NB4 (cell line): Measurements from ENCODE around the gene SOCS7.

ENCODE experiments used
- DNase-seq: peaks from one replicate; pipeline ENCODE4 v3.0.0; 2010; ENCODE audit warnings: low read depth
- H3K4me3 ChIP-seq: one replicate; pipeline ENCODE4 v1.5.1; 2011; ENCODE audit warnings: mild to moderate bottlenecking, low read depth, low read length, moderate library complexity
- MYC ChIP-seq: IDR thresholded peaks from 2 replicates; pipeline ENCODE4 v1.6.1; 2011; ENCODE audit warnings: low read depth, low read length
- POLR2A ChIP-seq: IDR thresholded peaks from 2 replicates; pipeline ENCODE4 v1.6.1; 2011; ENCODE audit warnings: mild to moderate bottlenecking; ENCODE audit not compliant: insufficient read length; ENCODE audit errors: extremely low read depth
- TF ChIP-seq, protein P1 (sequence below): IDR thresholded peaks from 2 replicates; pipeline ENCODE4 v1.6.1; 2011; ENCODE audit warnings: low read depth, low read length
- TF ChIP-seq, protein P2 (sequence below): IDR thresholded peaks from one replicate; pipeline ENCODE4 v1.5.1; 2012; ENCODE audit warnings: low read depth, low read length

SOCS7 gene

DNA sequence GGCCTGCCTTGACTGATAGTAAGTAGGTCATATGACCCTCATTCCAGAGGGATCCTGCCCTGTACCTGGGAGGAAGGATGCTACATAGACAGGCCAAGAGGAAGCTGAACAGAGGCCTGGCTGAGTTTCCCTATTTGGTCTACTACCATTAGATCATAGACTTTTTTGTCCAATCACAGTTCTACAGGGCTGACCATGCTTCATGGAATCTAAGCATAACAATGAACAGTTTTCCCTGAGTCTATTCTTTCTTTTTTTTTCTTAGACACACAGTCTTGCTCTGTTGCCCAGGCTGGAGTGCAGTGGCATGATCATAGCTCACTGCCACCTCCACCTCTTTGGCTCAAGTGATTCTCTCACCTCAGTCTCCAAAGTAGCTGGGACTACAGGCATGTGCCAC is 11.8 kb upstream of the SOCS7 start:
- no peak overlapping the region for H3K4me3 ChIP-seq
- TF ChIP-seq, protein P1, sequence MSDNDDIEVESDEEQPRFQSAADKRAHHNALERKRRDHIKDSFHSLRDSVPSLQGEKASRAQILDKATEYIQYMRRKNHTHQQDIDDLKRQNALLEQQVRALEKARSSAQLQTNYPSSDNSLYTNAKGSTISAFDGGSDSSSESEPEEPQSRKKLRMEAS, result no peak
- TF ChIP-seq, protein P2, sequence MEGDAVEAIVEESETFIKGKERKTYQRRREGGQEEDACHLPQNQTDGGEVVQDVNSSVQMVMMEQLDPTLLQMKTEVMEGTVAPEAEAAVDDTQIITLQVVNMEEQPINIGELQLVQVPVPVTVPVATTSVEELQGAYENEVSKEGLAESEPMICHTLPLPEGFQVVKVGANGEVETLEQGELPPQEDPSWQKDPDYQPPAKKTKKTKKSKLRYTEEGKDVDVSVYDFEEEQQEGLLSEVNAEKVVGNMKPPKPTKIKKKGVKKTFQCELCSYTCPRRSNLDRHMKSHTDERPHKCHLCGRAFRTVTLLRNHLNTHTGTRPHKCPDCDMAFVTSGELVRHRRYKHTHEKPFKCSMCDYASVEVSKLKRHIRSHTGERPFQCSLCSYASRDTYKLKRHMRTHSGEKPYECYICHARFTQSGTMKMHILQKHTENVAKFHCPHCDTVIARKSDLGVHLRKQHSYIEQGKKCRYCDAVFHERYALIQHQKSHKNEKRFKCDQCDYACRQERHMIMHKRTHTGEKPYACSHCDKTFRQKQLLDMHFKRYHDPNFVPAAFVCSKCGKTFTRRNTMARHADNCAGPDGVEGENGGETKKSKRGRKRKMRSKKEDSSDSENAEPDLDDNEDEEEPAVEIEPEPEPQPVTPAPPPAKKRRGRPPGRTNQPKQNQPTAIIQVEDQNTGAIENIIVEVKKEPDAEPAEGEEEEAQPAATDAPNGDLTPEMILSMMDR, result no peak
- TF ChIP-seq POLR2A, result no peak
- no peak for TF ChIP-seq MYC

DNA sequence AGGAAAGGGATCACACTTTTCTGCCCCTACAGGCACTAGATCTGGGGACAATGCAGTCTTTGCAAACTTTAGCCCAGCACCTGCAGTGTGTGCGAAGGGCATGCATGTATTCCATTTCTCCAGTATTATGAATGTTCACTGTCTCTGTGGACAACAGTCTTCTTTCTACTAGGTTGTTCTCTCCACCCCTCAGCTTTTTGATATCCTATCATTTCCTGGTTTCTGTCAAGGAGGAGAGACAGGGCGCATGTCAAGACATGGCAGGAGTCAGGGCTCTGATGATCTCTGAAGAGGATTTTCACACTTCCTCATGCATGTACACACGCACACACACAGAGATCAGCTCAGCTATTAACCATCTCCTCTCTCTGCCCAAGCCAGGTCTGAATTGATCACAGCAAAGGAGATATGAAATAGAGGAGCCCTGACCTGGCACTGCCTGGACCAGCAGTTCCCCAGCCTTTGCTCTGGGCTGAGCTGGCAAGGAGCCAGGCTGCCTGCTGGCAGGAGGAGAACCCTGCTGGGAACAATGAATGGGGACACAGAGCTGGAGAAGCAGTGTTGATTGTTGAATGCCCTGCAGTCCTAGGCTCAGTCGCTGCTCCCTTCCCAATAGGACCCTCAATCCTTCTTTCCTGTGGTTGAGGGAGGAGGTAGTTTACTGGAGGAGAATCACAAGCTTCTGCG is 10.5 kb upstream of the SOCS7 start:
- TF ChIP-seq, protein P2, result no peak
- TF ChIP-seq POLR2A (no peak), MYC (no peak)
- TF ChIP-seq, protein P1, result no peak
- no peak for DNase-seq
- H3K4me3 ChIP-seq, result no peak overlapping the region

More for the DNA sequence above, 11.8 kb upstream of the SOCS7 start:
- no peak for DNase-seq

DNA sequence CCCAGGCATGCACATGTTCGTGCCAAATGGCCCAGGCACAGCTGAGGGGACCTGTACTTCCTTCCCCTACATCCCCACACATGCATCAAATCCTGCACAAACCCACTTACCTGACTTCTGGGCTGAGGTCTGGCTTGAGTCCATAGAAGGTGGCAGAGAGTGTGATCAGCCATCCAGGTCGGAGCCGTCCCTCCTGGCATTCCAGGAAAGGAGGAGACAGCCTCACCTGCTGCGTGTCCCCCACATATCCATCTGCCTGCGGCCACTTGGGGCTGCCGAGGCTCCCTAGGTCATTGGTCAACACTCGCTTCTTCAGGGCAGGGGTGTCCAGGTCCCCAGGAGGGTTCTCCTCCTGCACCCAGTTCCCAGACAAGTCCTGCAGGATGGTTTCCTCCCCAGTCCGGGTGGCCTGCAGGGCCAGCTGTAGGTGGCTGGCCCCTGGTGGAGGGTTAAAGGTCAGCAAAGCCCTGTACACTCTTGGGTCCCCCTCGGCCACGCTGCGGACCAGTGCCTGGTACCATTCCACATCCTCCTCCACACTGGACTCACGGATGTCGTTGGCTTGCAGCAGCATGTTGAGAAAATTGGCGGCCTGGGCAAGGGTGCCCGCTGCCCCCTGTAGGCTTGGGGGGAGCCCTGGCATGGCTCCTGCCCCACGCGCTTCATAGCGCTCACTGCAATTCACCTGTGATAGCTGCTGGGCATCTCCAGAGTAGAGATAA is 8.6 kb upstream of the SOCS7 start:
- TF ChIP-seq, protein P2, result no peak
- TF ChIP-seq MYC (no peak), POLR2A (no peak)
- TF ChIP-seq, protein P1, result no peak
- DNase-seq, result no peak
- no peak overlapping the region for H3K4me3 ChIP-seq

DNA sequence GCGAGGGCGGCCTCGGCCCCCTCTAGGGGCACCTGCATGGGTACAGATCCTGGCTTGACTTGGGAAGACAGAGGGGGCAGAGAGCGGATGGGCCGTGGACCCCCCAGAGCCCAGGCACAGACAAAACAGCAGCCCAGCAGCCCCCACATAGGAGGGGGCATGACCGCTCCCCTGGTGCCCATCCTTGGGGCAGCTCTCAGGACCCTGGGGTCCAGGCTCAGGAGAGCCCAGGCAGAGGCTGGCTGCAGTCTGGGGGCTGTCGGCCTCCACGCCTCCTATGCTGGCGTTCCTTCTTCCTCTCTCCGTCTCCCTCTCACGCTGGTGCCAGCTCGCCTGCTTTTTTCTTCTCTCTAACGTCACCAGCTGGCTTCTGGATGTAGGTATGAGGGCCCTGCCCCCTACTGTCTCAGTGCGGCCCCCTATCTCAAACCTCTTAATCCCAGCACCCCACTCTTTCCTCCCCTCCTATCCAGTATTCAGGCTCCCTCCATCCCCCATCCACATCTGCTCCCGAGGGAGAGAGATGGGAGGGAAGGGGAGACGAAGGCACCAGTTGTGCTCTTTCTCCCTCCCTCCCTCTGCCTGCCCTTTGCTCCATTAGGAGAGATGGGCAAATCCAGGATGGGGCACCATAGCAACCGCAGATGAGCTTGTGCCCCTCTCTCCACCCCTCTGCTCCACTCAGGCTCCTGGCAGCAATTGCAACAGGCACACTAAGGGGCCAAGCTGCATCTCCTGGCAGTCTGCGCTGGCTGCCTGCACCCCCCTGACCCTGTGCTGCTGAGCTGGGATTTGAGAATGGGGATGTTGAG is 7.8 kb upstream of the SOCS7 start, which contains the start of gene GPR179:
TSS of gene GPR179 (minus strand) at position 349 of the 812 bp plus-strand sequence. CDS start at position 182, 167 bp downstream.
- DNase-seq, result no peak
- no peak within 1 kb of the TSS for H3K4me3 ChIP-seq
- TF ChIP-seq POLR2A, result no peak
- TF ChIP-seq, protein P1, result no peak
- no peak for TF ChIP-seq MYC
- TF ChIP-seq, protein P2, result no peak

DNA sequence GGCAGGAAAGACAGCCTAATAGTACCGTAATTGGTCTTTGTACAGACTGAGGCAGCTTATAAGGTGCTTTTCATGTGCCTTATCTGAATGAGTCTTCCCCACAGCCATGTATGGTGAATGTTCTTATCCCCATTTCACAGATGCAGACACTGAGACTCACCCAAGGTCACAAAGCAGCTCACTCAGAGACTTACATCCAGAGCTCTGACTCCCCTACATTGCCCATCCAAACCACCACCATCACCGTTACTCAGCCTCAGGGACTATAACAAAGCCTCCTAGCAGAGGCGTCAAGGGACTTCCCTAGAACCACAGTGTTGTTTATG is 7.3 kb upstream of the SOCS7 start:
- no peak for DNase-seq
- H3K4me3 ChIP-seq, result no peak overlapping the region
- no peak for TF ChIP-seq POLR2A
- TF ChIP-seq, protein P2, result no peak
- TF ChIP-seq, protein P1, result no peak
- no peak for TF ChIP-seq MYC
